CD4-positive, CD25-positive, alpha-beta regulatory T cell (primary cell): ENCODE data around the gene KNDC1. TPM values are rescaled to one million over a fixed set of nuclear protein-coding genes. Genes with fewer than 3 reads are reported as not detected.

Source experiments
- ATAC-seq, 2 donors: fragments of 150-1000 bp; cut with Tn5 transposase; one replicate each; pipeline ENCODE4 v1.10.0; 2021; ENCODE audit warnings: low read depth in 2 of 2, moderate number of reproducible peaks in 2 of 2, moderate library complexity in 1 of 2
- DNase-seq, 3 donors: peaks; one replicate each; pipeline versions ENCODE4 v3.0.0 to v3.0.0-alpha.2; 2012 to 2022; ENCODE audit warnings: mixed read lengths in 1 of 3
- H3K27ac ChIP-seq: one replicate; pipeline ENCODE4 v1.7.0; 2013; ENCODE audit warnings: mild to moderate bottlenecking, low read length; ENCODE audit not compliant: insufficient read depth, poor library complexity, severe bottlenecking
- H3K27me3 ChIP-seq: one replicate; pipeline ENCODE4 v1.7.0; 2013; ENCODE audit warnings: low read length; ENCODE audit not compliant: control insufficient read depth, insufficient read depth
- H3K36me3 ChIP-seq: one replicate; pipeline ENCODE4 v1.7.0; 2013; ENCODE audit warnings: mild to moderate bottlenecking, low read length, moderate library complexity; ENCODE audit not compliant: control insufficient read depth, insufficient read depth
- H3K4me1 ChIP-seq: 2 replicates; pipeline ENCODE4 v1.7.0; 2013; ENCODE audit warnings: mild to moderate bottlenecking, low read length; ENCODE audit not compliant: insufficient read depth, control insufficient read depth, poor library complexity, severe bottlenecking
- H3K4me3 ChIP-seq: one replicate; pipeline ENCODE4 v1.7.0; 2013; ENCODE audit warnings: low read depth, mild to moderate bottlenecking, low read length, moderate library complexity
- H3K9me3 ChIP-seq, 2 experiments: 1 replicate in 1 of 2; 2 replicates in 1 of 2; pipeline ENCODE4 v1.7.0; 2013; ENCODE audit warnings: low read length in 2 of 2, mild to moderate bottlenecking in 1 of 2, moderate library complexity in 1 of 2; ENCODE audit not compliant: control insufficient read depth in 2 of 2
- H3K27ac Mint-ChIP-seq, 3 donors: one replicate each; pipeline ENCODE4 v1.8.0; 2020 to 2022; ENCODE audit warnings: mild to moderate bottlenecking in 3 of 3, mixed read lengths in 3 of 3, moderate library complexity in 2 of 3
- H3K27me3 Mint-ChIP-seq: one replicate; pipeline ENCODE4 v1.8.0; 2022; ENCODE audit warnings: mild to moderate bottlenecking, mixed read lengths
- H3K36me3 Mint-ChIP-seq: one replicate; pipeline ENCODE4 v1.8.0; 2020; ENCODE audit warnings: mixed read lengths
- H3K4me1 Mint-ChIP-seq, 4 donors: one replicate each; pipeline ENCODE4 v1.8.0; 2020 to 2022; ENCODE audit warnings: mixed read lengths in 4 of 4, mild to moderate bottlenecking in 1 of 4
- H3K4me3 Mint-ChIP-seq, 4 donors: one replicate each; pipeline ENCODE4 v1.8.0; 2020 to 2022; ENCODE audit warnings: mild to moderate bottlenecking in 4 of 4, mixed read lengths in 4 of 4, moderate library complexity in 3 of 4
- H3K9me3 Mint-ChIP-seq, 7 donors: one replicate each; pipeline ENCODE4 v1.8.0; 2020 to 2022; ENCODE audit warnings: mixed read lengths in 7 of 7, mild to moderate bottlenecking in 3 of 7, moderate library complexity in 2 of 7
- polyA plus RNA-seq, 4 donors: library from polyadenylated mRNA; unstranded; fragments of 300-500 nt; fragmentation: Illumina TruSeq; gene quantifications; one replicate each; pipeline ENCODE4 v1.2.3, GENCODE V29; 2021
- total RNA-seq: library from RNA; stranded (reverse); gene quantifications from one replicate; pipeline ENCODE4 v1.2.3, GENCODE V29; 2022

The KNDC1 gene
- total and polyA plus RNA-seq, 5 donors from 2014 or later: 1.1 TPM; not detected in 4

DNA sequence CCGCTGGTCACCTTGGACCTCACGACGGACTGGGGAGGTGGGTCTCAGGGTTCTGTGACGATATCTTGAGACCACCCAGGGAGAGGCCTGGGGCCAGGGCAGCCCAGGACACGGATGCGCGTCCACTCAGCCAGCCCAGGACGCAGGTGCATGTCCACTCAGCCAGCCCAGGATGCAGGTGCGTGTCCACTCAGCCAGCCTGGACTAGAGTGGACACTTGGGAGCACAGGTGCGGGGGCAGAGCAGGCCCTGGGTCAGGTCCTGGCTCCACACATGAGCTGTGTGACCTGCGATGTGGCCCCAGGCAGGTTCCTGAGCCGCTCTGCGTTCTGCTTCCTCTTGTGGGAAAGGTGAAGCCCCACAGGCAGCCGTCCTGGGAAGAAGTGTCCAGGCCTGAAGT is 22.2 kb downstream of the KNDC1 start:
- DNase-seq: no peak
- no peaks in the 10 kb centered on the region for H3K36me3 Mint-ChIP-seq
- H3K27ac Mint-ChIP-seq: no peak overlapping the region
- Histone ChIP-seq H3K4me3 (no peak overlapping the region), H3K27ac (no peak overlapping the region), H3K4me1 (no peaks in the 10 kb centered on the region), H3K27me3 (no peaks in the 10 kb centered on the region), H3K36me3 (no peaks in the 10 kb centered on the region), H3K9me3 (no peaks in the 10 kb centered on the region)
- peaks cover 0 to 9% (median 5%) of the 10 kb centered on the region in 7 donors for H3K9me3 Mint-ChIP-seq
- no peak overlapping the region for H3K4me3 Mint-ChIP-seq
- ATAC-seq: no peak
- no peaks in the 10 kb centered on the region for H3K27me3 Mint-ChIP-seq
- H3K4me1 Mint-ChIP-seq: no peaks in the 10 kb centered on the region

DNA sequence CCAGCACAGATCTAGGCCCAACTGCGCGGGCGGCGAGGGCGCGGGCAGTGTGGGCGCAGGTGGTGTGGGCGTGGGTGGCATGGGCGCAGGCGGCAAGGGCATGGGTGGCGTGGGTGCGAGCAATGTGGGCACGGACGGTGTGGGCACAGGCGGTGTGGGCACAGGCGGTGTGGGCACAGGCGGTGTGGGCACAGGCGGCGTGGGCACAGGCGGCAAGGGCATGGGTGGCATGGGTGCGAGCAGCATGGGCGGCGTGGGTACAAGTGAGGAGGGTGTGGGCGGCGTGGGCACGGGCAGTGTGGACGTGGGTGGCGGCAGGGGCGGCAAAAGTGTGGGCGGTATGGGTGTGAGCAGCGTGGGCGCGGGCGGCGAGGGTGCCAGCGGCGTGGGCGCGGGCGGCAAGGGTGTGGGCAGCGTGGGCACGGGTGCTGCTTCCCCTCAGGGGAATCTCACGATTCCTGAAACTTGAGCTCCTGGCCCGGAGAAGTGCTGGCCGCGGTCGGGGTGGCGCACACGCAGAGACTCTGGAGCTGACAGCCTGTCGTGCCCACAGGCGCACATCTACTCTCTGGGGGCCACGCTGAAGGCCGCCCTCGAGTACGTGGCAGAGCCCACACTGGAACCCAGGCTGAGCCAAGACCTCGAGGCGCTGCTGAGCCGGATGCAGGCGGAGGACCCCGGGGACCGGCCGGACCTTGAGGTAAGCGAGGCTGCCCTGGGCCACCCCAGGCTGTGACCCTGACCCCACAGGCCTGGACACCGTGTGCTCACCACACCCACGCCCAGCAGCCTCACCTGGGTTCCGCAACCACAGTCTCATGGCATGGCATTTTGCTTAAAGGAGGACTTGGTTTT is 23.0 kb downstream of the KNDC1 start:
- DNase-seq: no peak
- Mint-ChIP-seq H3K9me3 (peaks cover 0 to 8% (median 0%) of the 10 kb centered on the region in 7 donors), H3K27me3 (no peaks in the 10 kb centered on the region), H3K27ac (no peak overlapping the region), H3K4me1 (no peaks in the 10 kb centered on the region), H3K4me3 (no peak overlapping the region), H3K36me3 (no peaks in the 10 kb centered on the region)
- no peak overlapping the region for H3K4me3 ChIP-seq
- no peaks in the 10 kb centered on the region for H3K36me3 ChIP-seq
- no peaks in the 10 kb centered on the region for H3K9me3 ChIP-seq
- no peak for ATAC-seq
- H3K27me3 ChIP-seq: no peaks in the 10 kb centered on the region
- no peaks in the 10 kb centered on the region for H3K4me1 ChIP-seq
- H3K27ac ChIP-seq: no peak overlapping the region

DNA sequence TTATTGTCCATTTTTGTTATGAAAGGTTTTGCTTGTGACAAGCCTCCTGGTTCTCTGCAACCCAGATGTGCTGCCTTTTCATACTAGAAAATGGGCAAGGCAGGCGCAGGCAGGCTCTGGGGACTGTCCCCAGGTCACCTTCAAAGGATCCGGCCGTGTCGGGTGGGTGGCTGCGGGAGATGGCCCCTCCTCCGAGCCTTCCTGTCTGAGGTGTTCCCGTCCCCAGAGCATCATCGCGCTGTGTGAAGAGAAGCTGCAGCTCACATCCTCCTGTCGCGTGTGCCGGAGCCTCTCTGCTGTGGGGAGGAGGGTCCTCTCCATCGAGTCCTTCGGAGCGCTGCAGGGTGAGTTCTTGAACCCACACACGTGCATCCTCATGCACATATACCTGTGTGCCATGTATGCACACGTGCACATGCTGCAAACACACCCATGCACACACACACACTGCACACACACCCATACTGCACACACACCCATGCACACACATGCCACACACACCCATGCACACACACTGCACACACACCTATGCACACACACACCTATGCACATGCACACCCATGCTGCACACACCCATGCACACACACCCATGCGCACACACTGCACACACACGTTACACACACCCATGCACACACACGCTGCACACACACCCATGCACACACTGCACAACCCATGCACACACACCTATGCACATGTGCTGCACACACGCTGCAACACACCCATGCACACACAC is 23.8 kb downstream of the KNDC1 start:
- Histone ChIP-seq H3K4me1 (no peaks in the 10 kb centered on the region), H3K36me3 (no peaks in the 10 kb centered on the region), H3K27ac (no peak overlapping the region), H3K4me3 (no peak overlapping the region), H3K9me3 (no peaks in the 10 kb centered on the region), H3K27me3 (no peaks in the 10 kb centered on the region)
- ATAC-seq (no peak), DNase-seq (no peak)
- Mint-ChIP-seq H3K27me3 (no peaks in the 10 kb centered on the region), H3K4me1 (no peaks in the 10 kb centered on the region), H3K36me3 (no peaks in the 10 kb centered on the region), H3K9me3 (peaks cover 0 to 5% (median 0%) of the 10 kb centered on the region in 7 donors), H3K27ac (no peak overlapping the region), H3K4me3 (no peak overlapping the region)

DNA sequence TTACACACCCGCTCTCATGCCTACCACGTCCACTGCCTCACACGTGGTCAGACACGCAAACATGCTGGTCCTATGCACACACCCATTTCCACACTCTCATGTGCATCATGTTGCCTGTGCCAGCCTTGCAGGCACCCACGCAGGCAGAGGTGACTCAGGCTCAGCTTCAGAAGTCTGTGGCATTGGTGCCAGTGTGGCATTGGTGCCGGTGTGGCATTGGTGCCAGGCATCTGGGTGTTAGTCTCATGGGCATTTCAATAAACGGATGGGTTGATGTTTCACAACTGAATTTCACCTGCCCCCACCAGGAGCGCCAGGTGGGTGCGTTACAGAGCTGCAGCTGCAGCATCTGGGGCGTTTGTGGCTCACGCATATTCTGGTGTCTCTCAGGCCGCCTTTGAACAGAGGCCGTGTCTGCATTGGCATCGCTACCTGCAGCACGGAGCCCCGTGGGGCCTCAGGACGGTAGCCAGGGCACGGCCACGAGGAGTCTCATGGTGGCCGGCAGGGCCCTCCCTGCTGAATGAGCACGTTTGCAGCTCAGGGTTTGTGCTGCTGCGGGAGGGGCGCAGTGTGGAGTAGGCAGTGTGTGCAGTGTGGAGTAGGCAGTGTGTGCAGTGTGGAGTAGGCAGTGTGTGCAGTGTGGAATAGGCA is 24.7 kb downstream of the KNDC1 start:
- ATAC-seq (no peak), DNase-seq (no peak)
- Histone ChIP-seq H3K9me3 (no peaks in the 10 kb centered on the region), H3K27me3 (no peaks in the 10 kb centered on the region), H3K4me3 (no peak overlapping the region), H3K27ac (no peak overlapping the region), H3K4me1 (no peaks in the 10 kb centered on the region), H3K36me3 (no peaks in the 10 kb centered on the region)
- no peaks in the 10 kb centered on the region for H3K4me1 Mint-ChIP-seq
- H3K27ac Mint-ChIP-seq: no peak overlapping the region
- no peaks in the 10 kb centered on the region for H3K36me3 Mint-ChIP-seq
- H3K9me3 Mint-ChIP-seq: peaks cover 0 to 5% (median 0%) of the 10 kb centered on the region in 7 donors
- no peak overlapping the region for H3K4me3 Mint-ChIP-seq
- no peaks in the 10 kb centered on the region for H3K27me3 Mint-ChIP-seq

DNA sequence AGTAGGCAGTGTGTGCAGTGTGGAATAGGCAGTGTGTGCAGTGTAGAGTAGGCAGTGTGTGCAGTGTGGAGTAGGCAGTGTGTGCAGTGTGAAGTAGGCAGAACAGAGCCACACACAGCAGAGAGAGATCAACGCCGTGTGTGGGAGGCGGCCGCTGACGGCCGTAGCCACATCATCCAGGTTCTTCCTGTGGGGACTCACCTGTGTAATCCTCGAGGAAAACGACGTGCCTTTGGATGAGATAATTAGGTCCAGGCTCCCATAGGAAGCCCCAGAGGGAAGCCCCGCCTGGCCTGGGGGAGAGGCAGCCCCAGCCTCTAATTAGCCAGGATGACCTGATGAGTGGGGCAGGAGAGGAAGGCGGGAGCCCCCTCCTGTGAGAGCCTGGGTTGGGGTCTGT is 25.4 kb downstream of the KNDC1 start:
- DNase-seq (no peak), ATAC-seq (no peak)
- Histone ChIP-seq H3K4me3 (no peak overlapping the region), H3K36me3 (no peaks in the 10 kb centered on the region), H3K9me3 (no peaks in the 10 kb centered on the region), H3K27me3 (no peaks in the 10 kb centered on the region), H3K27ac (no peak overlapping the region), H3K4me1 (no peaks in the 10 kb centered on the region)
- Mint-ChIP-seq H3K4me3 (no peak overlapping the region), H3K36me3 (no peaks in the 10 kb centered on the region), H3K27ac (no peak overlapping the region), H3K27me3 (no peaks in the 10 kb centered on the region), H3K9me3 (peaks cover 0 to 3% (median 0%) of the 10 kb centered on the region in 7 donors), H3K4me1 (no peaks in the 10 kb centered on the region)

DNA sequence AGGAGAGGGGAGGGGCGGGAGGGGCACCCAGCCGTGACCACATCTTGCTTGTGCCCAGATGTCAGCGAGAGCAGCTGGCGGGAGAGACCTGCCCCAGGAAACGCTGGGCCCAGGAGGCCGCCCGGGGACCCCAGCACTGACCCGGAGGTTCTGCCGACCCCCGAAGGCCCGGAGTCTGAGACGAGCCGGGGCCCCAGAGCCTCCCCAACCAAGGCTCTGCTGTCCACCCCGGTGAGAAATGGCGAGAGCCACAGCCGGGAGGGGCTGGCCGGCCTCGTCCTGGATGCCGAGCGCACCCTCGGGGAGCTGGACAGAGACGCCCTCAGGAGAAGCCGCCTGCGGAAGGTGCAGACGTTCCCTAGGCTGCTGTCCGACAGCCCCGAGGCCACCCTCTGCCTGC is 25.9 kb downstream of the KNDC1 start:
- ATAC-seq: no peak
- Mint-ChIP-seq H3K27me3 (no peaks in the 10 kb centered on the region), H3K27ac (no peak overlapping the region), H3K4me3 (no peak overlapping the region), H3K9me3 (peaks cover 0 to 3% (median 0%) of the 10 kb centered on the region in 7 donors), H3K36me3 (no peaks in the 10 kb centered on the region), H3K4me1 (no peaks in the 10 kb centered on the region)
- Histone ChIP-seq H3K27ac (no peak overlapping the region), H3K36me3 (no peaks in the 10 kb centered on the region), H3K4me3 (no peak overlapping the region), H3K27me3 (no peaks in the 10 kb centered on the region), H3K4me1 (no peaks in the 10 kb centered on the region), H3K9me3 (no peaks in the 10 kb centered on the region)
- DNase-seq: no peak

DNA sequence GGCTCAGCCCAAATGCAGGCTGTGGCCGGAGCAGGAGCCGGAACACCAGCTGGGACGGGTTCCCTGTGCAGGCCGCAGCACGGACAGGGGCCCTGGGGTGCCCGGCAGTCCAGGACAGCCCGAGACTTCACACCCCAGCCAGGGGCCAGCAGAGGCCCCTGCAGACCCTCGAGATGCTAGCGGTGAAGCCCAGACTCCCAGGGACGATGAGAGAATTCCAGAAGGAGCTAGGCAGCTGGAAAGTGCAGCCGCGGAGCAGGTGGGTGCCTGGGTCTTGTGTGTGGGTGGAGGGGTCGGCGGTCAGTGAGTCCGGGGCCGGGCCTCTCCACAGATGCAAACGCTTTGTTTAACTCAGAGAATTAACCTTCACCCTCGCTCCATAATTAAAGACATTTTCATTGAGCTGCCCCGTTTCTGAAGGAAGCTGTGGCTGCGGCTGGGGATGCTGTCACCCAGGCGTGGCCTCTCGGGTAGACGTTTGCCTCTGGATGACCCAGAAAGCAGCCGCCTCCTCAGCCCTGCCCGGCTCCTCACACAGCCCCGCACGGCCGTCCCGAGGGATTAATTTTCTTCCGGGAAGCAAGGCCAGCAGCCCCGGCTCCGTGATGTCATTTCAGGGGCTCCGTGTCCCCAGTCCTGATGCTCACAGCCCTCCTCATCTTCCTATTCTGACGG is 26.5 kb downstream of the KNDC1 start:
- Histone ChIP-seq H3K4me1 (no peaks in the 10 kb centered on the region), H3K9me3 (no peaks in the 10 kb centered on the region), H3K27ac (no peak overlapping the region), H3K27me3 (no peaks in the 10 kb centered on the region), H3K36me3 (no peaks in the 10 kb centered on the region), H3K4me3 (no peak overlapping the region)
- ATAC-seq (no peak), DNase-seq (no peak)
- no peaks in the 10 kb centered on the region for H3K4me1 Mint-ChIP-seq
- peaks cover 0 to 3% (median 0%) of the 10 kb centered on the region in 7 donors for H3K9me3 Mint-ChIP-seq
- no peaks in the 10 kb centered on the region for H3K36me3 Mint-ChIP-seq
- H3K27me3 Mint-ChIP-seq: no peaks in the 10 kb centered on the region
- H3K27ac Mint-ChIP-seq: no peak overlapping the region
- H3K4me3 Mint-ChIP-seq: no peak overlapping the region
